GM19463 (cell line): ENCODE measurements around the gene ANGPT4.

Source experiments
- ATAC-seq: cut with Tn5 transposase; IDR thresholded peaks from one replicate; pipeline ENCODE4 v1.9.1; 2021; ENCODE audit warnings: mild to moderate bottlenecking, moderate library complexity; ENCODE audit not compliant: unreplicated experiment

ANGPT4 gene

GRCh38 chr20:942611-943010, 26.5 kb upstream of the ANGPT4 start:
- no peak for ATAC-seq

GRCh38 chr20:940926-941325, 24.8 kb upstream of the ANGPT4 start:
- ATAC-seq = no peak

DNA sequence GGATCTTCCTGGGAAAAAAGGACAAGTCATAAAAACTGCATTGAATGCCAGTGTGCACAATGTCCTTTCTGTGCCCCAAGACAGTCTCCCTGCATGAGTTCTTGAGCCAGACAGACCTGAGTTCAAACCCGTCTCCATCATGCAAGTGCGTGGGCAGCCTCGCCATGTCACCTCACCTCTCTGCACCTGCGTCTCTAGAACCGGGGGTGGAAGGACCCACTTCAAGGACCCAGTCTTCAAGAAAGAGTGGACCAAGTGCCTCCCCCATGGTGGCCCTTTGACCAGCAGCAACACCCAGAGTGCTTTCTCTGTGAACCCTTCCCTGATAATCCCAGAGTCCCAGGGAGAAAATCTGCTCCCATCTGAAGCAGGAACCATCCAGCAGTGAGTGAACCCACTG, 23.5 kb upstream of the ANGPT4 start:
- ATAC-seq = no peak

DNA sequence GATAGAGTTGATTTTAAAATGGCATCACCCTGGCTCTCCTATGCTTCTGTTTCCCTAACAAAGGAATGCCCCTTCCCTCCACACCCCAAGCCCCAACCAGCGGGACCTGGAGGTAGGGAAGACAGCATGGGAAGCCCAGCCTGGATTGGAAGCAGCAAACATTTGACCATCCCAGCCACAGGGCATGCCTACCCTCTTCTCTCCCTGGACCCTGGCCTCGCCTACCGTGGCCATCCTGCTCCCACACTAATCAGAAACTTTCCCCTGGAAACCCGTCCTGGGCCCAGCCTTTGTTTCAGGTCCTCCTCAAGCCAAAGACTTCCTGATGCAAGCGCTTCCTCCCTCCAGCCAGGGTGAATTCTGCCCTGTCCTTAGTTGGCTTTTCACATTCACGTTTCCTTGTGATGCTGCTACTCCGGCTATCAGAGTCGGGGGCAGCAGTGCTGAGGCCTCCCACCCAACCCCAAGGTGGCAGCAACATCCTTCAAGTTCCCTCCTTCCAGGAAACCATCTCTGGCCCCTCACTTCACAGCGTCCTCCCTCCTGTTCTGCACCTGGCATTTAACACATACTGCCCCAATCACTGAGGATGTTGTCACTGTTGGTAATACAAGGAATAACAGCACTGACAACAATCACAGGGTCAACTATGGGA, 18.2 kb upstream of the ANGPT4 start:
- no peak for ATAC-seq

GRCh38 chr20:933029-933428, 16.9 kb upstream of the ANGPT4 start:
- no peak for ATAC-seq

- no peak for ATAC-seq
Measured at GRCh38 chr20:931401-931800, 15.3 kb upstream of the ANGPT4 start.

DNA sequence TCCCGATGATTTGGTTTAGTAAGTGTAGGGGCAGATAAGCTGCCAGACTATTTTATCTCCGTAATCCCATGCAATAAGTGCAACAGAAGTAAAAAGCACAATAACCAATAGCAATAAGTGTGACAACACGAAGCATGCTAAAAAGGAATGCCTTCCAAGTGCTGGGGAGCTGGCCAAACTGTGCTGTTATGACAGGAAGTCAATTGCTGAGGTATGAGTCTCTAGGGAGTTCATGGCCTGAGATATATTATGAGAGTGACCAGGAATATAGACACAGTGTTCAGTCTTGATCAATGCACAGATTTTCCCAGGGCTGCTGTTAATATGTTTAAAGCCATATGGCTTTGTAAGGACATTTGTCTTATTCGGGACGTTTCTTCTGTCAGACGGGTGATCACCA, 10.5 kb upstream of the ANGPT4 start:
- no peak for ATAC-seq

DNA sequence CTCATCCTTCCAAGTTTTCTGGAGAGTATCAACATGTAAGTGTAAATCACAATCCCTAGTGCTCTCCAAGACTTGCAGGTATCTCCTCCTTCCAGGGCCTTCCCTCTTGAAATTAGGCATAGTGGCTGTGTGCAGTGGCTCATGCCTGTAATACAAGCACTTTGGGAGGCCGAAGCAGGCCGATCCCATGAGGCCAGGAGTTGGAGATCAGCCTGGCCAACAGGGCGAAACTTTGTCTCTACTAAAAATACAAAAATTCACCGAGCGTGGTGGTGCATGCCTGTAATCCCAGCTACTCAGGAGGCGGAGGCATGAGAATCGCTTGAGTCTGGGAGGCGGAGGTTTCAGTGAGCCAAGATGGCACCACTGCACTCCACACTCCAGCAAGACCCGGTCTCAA, 9.4 kb upstream of the ANGPT4 start:
- ATAC-seq = no peak

DNA sequence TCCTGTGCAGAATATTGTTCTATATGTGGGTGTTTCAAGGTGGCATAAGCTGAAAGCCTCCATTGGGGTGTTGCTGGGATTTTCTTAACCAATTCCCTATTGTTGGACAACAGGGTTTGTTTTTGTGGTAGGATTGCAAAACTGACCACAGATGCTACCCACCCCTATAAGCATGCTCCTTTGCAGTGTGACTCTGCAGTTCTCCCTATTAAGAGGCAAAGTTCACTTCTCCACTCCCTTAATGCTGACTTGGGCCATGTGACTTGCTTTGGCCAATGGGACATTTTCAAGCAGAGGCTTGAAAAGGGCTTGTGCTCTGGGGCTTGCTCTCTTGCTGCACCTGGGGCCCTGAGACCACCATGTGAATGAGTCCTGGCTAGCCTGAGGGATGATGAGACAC, 8.5 kb upstream of the ANGPT4 start:
- ATAC-seq = no peak

GRCh38 chr20:922781-923180, 6.6 kb upstream of the ANGPT4 start:
- ATAC-seq = no peak

DNA sequence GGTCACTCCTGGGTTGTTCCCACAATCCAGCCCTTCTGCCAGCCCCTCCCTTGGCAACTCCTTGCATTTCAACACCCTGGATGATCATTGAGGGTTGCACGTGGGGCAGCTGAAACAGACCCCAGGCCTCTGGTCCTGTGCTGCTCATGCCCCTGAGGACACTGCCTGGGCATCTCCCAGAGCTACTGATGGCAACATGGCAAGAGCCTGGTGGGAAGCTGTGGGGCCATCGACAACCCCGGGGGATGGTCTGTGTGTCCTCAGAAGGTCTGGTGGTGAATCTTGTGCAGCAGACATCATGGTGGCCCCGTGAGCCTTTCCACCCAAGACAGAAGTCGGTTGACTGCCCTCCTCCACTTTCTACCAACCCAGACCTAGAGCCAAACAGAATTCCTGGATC, 4.9 kb upstream of the ANGPT4 start:
- no peak for ATAC-seq

- ATAC-seq = no peak
Measured at GRCh38 chr20:920311-920710, 4.2 kb upstream of the ANGPT4 start.

DNA sequence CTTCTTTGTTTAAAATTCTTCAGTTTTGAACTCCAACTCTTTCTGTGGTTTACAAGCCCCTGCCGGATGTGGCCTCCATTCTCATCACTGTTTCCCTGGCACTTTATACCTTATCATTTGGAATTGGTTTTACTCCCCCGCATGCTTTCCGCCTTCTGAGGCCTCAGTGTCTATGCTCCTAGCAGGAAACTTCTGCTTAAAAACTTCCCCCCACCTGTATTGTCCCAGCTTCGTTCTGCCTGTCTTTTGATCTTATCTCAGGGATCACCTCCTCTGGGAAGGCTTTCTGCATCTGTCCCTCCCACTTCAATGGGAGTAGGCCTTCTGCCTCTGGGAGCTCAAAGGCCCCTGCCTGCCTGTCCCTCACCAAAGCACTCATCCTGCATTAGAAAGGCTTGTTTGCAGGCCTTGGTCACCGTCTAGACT, 3.4 kb upstream of the ANGPT4 start:
- no peak for ATAC-seq

DNA sequence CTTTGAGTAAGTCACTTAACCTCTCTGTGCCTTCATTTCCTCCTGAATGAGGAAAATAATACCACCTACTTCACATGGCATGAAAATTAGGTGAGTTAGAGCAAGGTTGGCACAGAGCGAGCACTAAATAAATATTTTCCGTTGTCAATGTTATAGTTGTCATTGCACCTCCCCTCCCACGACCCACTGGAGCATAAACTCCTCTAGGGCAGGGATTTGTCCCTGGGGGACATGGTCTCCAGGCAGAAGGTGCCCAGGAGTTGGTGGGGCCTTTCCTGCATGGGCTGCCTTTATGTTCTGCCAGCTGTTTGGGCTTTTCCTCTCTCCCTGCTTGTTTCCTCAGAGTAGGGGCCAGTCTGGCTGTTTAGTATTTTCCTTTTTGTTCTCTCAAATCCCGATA, 1.3 kb upstream of the ANGPT4 start:
- no peak for ATAC-seq

GRCh38 chr20:916825-917224, 691 bp upstream of the ANGPT4 start:
- no peak for ATAC-seq

DNA sequence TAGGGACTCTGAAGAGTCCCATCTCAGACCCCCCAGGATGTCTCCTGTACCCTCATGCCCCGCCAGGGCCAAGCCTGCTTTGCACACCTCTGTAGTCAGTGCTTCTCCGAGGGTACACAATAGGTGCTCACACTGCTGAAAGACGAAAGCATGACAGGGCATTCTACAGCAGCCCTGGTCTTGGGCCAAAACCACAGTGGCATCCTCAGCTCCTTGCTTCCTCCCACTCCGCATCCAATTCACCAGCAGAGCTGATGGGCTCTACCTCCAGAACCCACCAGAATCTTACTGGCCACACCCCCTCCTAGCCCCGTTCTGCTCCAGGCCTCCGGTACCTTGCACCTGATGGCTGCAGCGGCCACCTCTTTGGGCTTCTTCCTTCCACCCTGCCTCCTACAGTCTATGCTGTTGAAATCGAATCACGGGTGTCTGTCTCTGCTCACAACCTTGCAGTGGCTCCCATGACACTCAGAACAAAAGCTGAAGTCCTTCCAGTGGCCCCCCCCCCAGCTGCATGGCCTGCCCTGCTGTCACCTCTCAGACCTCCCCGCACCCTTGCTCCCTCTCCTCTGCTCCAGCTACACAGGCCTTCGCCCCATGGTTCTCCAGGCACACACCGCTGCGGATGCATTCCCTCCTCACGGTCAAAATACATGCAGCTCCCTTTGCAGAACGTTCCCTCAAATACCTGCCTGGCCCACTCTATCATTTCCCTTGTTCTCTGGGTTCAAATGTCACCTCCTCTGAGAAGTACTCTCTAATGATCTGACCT, 1.2 kb downstream of the ANGPT4 start:
- ATAC-seq = no peak

GRCh38 chr20:913306-913849, 2.8 kb downstream of the ANGPT4 start:
- ATAC-seq = no peak

DNA sequence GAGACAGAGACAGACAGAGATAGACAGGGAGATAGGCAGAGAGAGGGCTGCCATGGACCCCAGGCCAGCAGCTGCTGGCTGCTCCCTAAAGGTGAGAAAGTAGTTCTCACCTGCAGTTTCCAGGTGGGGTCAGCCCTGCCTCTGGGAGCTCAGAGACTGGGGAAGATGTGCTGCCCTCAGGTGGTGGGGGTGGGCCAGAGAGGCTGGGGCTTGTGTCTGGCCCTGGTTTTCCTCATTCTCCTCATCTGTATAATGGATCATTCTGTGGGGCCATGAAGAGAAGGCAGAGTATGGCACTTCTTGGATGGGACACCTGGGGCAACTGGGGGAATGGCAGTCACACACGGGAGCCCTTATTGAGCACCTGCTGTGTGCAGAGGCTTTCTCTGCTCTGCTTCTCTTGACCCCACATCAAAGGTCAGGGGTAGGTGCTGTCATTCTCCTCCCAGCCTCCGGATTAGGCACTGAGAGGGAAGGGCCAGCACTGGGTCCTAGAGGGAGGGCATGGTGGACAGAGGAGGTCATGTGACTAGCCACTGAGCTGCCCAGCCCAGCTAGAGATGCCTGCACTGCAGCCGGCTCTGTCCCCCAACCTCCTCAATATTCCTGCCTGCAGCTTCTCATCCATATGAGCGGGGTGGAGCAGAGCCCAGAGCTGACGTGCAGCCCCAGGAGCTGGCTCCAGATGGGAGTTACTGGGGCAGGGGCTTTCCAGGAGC, 4.1 kb downstream of the ANGPT4 start:
- no peak for ATAC-seq

- no peak for ATAC-seq
Measured at GRCh38 chr20:910870-911770, 5.0 kb downstream of the ANGPT4 start.

GRCh38 chr20:910132-910869, 5.8 kb downstream of the ANGPT4 start:
- no peak for ATAC-seq
